ENCODE measurements around the gene TRIM47. TPM values are rescaled to one million over a fixed set of nuclear protein-coding genes. Genes with fewer than 3 reads are reported as not detected.

The TRIM47 gene
- total and polyA plus RNA-seq, 2 of the 13 experiments (the other 11 are each of a cell fraction or from before 2014, with no cell fraction given), result 33.5 to 82.0 TPM

GRCh38 chr17:75876938-75877751, 1.2 kb downstream of the TRIM47 start (continued):
- TF ChIP-seq ZFAT (CRISPR knock-in tag; conservative IDR thresholded peaks at IDR 0.05) (no peak), ZKSCAN8 (CRISPR knock-in tag; IDR thresholded peaks at IDR 0.05; ENCODE audit: borderline replicate concordance) (no peak), KDM1A (CRISPR knock-in tag; IDR thresholded peaks at IDR 0.05) (no peak), FOSL2 (CRISPR knock-in tag; IDR thresholded peaks at IDR 0.05) (peak; percentile 80), E2F1 (CRISPR knock-in tag; IDR thresholded peaks at IDR 0.05) (no peak), KAT7 (CRISPR knock-in tag; IDR thresholded peaks at IDR 0.05; ENCODE audit: borderline replicate concordance) (peak; percentile 52; the same call in 1 of the 2 replicates), CEBPB (IDR thresholded peaks at IDR 0.05; ENCODE audit: borderline replicate concordance, low read depth, low read length) (no peak), ZNF740 (CRISPR knock-in tag; IDR thresholded peaks at IDR 0.05) (no peak; the same call in none of the 2 replicates), RXRA (CRISPR knock-in tag; IDR thresholded peaks at IDR 0.05) (no peak; the same call in none of the 2 replicates), GPBP1L1 (CRISPR knock-in tag; IDR thresholded peaks at IDR 0.05) (no peak), SP140L (CRISPR knock-in tag; IDR thresholded peaks at IDR 0.05; ENCODE audit: borderline replicate concordance) (no peak; the same call in 1 of the 2 replicates), ZNF556 (CRISPR knock-in tag; IDR thresholded peaks at IDR 0.05; ENCODE audit: borderline replicate concordance) (no peak), ZNF629 (CRISPR knock-in tag; conservative IDR thresholded peaks at IDR 0.05) (no peak; the same call in 1 of the 2 replicates), PAF1 (CRISPR knock-in tag; IDR thresholded peaks at IDR 0.05) (no peak), ZNF24 (IDR thresholded peaks at IDR 0.05) (no peak), ZNF282 (IDR thresholded peaks at IDR 0.05; ENCODE audit: partially characterized antibody) (no peak), CHCHD3 (CRISPR knock-in tag; IDR thresholded peaks at IDR 0.05) (no peak), ZFX (CRISPR knock-in tag; IDR thresholded peaks at IDR 0.05; ENCODE audit: low read depth) (peak; percentile 72), MBD4 (IDR thresholded peaks at IDR 0.05; ENCODE audit: borderline replicate concordance, low read length) (no peak), ZFP90 (CRISPR knock-in tag; IDR thresholded peaks at IDR 0.05; ENCODE audit: borderline replicate concordance) (no peak), NCOA5 (CRISPR knock-in tag; IDR thresholded peaks at IDR 0.05) (no peak; the same call in 1 of the 2 replicates)
- TF ChIP-seq, protein P1, sequence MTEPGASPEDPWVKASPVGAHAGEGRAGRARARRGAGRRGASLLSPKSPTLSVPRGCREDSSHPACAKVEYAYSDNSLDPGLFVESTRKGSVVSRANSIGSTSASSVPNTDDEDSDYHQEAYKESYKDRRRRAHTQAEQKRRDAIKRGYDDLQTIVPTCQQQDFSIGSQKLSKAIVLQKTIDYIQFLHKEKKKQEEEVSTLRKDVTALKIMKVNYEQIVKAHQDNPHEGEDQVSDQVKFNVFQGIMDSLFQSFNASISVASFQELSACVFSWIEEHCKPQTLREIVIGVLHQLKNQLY (CRISPR knock-in tag; IDR thresholded peaks at IDR 0.05), result 0 out of 2 replicates have a peak, but pooled peaks have one; percentile 16
- TF ChIP-seq, protein P2, sequence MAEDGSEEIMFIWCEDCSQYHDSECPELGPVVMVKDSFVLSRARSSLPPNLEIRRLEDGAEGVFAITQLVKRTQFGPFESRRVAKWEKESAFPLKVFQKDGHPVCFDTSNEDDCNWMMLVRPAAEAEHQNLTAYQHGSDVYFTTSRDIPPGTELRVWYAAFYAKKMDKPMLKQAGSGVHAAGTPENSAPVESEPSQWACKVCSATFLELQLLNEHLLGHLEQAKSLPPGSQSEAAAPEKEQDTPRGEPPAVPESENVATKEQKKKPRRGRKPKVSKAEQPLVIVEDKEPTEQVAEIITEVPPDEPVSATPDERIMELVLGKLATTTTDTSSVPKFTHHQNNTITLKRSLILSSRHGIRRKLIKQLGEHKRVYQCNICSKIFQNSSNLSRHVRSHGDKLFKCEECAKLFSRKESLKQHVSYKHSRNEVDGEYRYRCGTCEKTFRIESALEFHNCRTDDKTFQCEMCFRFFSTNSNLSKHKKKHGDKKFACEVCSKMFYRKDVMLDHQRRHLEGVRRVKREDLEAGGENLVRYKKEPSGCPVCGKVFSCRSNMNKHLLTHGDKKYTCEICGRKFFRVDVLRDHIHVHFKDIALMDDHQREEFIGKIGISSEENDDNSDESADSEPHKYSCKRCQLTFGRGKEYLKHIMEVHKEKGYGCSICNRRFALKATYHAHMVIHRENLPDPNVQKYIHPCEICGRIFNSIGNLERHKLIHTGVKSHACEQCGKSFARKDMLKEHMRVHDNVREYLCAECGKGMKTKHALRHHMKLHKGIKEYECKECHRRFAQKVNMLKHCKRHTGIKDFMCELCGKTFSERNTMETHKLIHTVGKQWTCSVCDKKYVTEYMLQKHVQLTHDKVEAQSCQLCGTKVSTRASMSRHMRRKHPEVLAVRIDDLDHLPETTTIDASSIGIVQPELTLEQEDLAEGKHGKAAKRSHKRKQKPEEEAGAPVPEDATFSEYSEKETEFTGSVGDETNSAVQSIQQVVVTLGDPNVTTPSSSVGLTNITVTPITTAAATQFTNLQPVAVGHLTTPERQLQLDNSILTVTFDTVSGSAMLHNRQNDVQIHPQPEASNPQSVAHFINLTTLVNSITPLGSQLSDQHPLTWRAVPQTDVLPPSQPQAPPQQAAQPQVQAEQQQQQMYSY (CRISPR knock-in tag; IDR thresholded peaks at IDR 0.05), result no peak

Measured in HepG2 (cell line).